HG02885 (cell line): ENCODE results near the gene DCDC1.
A peak's percentile ranks its signal among the peaks of the same experiment; 100 is the strongest.

ENCODE experiments used
- ATAC-seq: cut with Tn5 transposase; IDR thresholded peaks from one replicate; pipeline ENCODE4 v1.9.1; 2021; ENCODE audit warnings: mild to moderate bottlenecking; ENCODE audit not compliant: unreplicated experiment, poor library complexity

DCDC1 gene

GRCh38 chr11:31110830-31111229 is 258.7 kb downstream of the DCDC1 start:
- no peak for ATAC-seq

- no peak for ATAC-seq
Observed at GRCh38 chr11:31109446-31109845, 260.1 kb downstream of the DCDC1 start.

- no peak for ATAC-seq
Observed at GRCh38 chr11:31107649-31108048, 261.9 kb downstream of the DCDC1 start.

- peak; percentile 96 for ATAC-seq
Observed at GRCh38 chr11:31106968-31107576, 262.5 kb downstream of the DCDC1 start.

- no peak for ATAC-seq
Observed at GRCh38 chr11:31106326-31106725, 263.2 kb downstream of the DCDC1 start.

- ATAC-seq: no peak
Observed at GRCh38 chr11:31102875-31103274, 266.7 kb downstream of the DCDC1 start.

- no peak for ATAC-seq
Observed at GRCh38 chr11:31102316-31102715, 267.2 kb downstream of the DCDC1 start.

GRCh38 chr11:31096191-31096805 is 273.2 kb downstream of the DCDC1 start:
- ATAC-seq: no peak

- no peak for ATAC-seq
Observed at GRCh38 chr11:31092638-31093037, 276.9 kb downstream of the DCDC1 start.

GRCh38 chr11:31089117-31089516 is 280.4 kb downstream of the DCDC1 start:
- ATAC-seq: no peak

GRCh38 chr11:31069447-31070205 is 299.9 kb downstream of the DCDC1 start:
- no peak for ATAC-seq

GRCh38 chr11:31060880-31061279 is 308.7 kb downstream of the DCDC1 start:
- ATAC-seq: no peak

- no peak for ATAC-seq
Observed at GRCh38 chr11:31059529-31059928, 310.0 kb downstream of the DCDC1 start.

- no peak for ATAC-seq
Observed at GRCh38 chr11:31050061-31050765, 319.3 kb downstream of the DCDC1 start.

- no peak for ATAC-seq
Observed at GRCh38 chr11:31045335-31045734, 324.2 kb downstream of the DCDC1 start.

- ATAC-seq: no peak
Observed at GRCh38 chr11:31030138-31030792, 339.3 kb downstream of the DCDC1 start.

GRCh38 chr11:31026315-31026714 is 343.2 kb downstream of the DCDC1 start:
- ATAC-seq: no peak

- ATAC-seq: no peak
Observed at GRCh38 chr11:31022080-31022479, 347.5 kb downstream of the DCDC1 start.

GRCh38 chr11:31019786-31020185 is 349.8 kb downstream of the DCDC1 start:
- no peak for ATAC-seq

GRCh38 chr11:31005202-31005601 is 364.3 kb downstream of the DCDC1 start:
- no peak for ATAC-seq
